ENCODE results near the gene BRSK1.

Gene BRSK1

DNA sequence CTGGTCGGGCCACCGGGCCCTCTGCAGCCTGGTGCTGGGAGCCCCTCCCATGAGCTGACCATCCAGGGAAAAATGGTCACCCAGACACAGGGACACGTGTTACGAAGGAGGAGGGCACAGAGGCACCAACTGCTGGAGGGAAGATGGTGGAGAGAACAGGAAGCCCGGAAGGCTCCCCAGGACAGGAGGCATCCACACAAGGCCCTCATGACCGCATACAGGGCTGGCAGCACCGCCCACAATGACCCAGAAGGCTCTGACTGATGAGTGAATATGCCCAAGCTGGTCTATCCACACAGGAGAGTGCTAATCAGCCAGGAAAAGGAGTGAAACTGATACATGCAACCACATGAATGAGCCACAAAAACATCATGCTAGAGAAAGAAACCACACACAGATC, 41.3 kb upstream of the BRSK1 start:
- Histone ChIP-seq H3K9me2 (replicated peaks; ENCODE audit: low read depth, low read length) (no peaks in the 10 kb centered on the region), H4K20me1 (ENCODE audit: insufficient read depth, low read length, poor library complexity, severe bottlenecking) (peaks cover 85% of the 10 kb centered on the region), H3K79me2 (ENCODE audit: insufficient read depth, low read length) (peaks cover 79% of the 10 kb centered on the region), H3K9me3 (ENCODE audit: insufficient read depth, low read depth, low read length) (no peaks in the 10 kb centered on the region), H3K27me3 (ENCODE audit: insufficient read depth, low read length, poor library complexity, severe bottlenecking) (no peaks in the 10 kb centered on the region), H3K36me3 (ENCODE audit: insufficient read depth, low read length) (peaks cover 98% of the 10 kb centered on the region; the same call in 1 of the 2 replicates), H3K4me3 (ENCODE audit: low read length, poor library complexity, severe bottlenecking) (no peak overlapping the region), H3F3A (ENCODE audit: low read depth) (no peaks in the 10 kb centered on the region), H3K9ac (ENCODE audit: low read depth, low read length, poor library complexity, severe bottlenecking) (no peak overlapping the region), H2AFZ (ENCODE audit: low read length) (no peak overlapping the region), H3K4me2 (ENCODE audit: low read depth, low read length, poor library complexity, severe bottlenecking) (no peak overlapping the region), H3K4me1 (ENCODE audit: insufficient read depth, low read length, poor library complexity, severe bottlenecking) (no peaks in the 10 kb centered on the region)
- TF ChIP-seq, protein P1, sequence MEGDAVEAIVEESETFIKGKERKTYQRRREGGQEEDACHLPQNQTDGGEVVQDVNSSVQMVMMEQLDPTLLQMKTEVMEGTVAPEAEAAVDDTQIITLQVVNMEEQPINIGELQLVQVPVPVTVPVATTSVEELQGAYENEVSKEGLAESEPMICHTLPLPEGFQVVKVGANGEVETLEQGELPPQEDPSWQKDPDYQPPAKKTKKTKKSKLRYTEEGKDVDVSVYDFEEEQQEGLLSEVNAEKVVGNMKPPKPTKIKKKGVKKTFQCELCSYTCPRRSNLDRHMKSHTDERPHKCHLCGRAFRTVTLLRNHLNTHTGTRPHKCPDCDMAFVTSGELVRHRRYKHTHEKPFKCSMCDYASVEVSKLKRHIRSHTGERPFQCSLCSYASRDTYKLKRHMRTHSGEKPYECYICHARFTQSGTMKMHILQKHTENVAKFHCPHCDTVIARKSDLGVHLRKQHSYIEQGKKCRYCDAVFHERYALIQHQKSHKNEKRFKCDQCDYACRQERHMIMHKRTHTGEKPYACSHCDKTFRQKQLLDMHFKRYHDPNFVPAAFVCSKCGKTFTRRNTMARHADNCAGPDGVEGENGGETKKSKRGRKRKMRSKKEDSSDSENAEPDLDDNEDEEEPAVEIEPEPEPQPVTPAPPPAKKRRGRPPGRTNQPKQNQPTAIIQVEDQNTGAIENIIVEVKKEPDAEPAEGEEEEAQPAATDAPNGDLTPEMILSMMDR (conservative IDR thresholded peaks at IDR 0.05; ENCODE audit: low read length) = no peak
- TF ChIP-seq EZH2phosphoT487 (IDR thresholded peaks at IDR 0.05; ENCODE audit: borderline replicate concordance) = no peak

DNA sequence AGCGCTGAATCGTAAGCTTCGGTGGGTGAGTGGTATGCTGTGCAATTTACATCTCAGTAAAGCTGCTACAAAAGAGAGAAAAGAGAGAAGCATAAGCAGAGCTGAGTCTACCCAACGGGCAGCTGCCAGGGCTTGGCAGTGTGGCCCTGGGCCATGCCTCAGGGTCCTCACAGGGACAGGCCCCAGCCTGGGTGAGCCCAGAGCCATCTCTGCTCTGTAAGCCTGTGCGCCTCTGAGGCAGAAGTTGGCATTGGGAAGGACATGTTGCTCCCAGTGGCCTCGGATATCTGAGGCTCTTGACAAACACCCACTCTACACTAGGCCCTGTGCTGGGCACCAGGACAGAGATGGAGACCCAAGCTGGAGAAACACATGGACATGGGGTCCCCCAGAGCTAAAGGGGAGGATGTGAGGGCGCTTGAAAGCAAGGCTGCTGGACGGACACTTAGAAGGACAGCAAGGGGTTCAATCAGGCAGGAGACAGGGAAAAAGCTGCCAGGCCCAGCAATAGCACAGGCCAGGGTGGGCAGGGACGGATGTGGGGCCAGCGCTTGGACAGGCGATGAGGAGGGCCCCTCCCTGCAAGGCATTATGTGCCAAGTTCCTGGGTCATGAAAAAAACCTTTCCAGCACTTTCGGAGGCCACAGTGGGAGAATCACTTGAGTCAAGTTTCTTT, 39.7 kb upstream of the BRSK1 start:
- H4K20me1 ChIP-seq (ENCODE audit: insufficient read depth, low read length, poor library complexity, severe bottlenecking) = peaks cover 89% of the 10 kb centered on the region
- peaks cover 98% of the 10 kb centered on the region; the same call in 1 of the 2 replicates for H3K36me3 ChIP-seq (ENCODE audit: insufficient read depth, low read length)
- no peaks in the 10 kb centered on the region for H3K9me3 ChIP-seq (ENCODE audit: insufficient read depth, low read depth, low read length)
- no peak overlapping the region for H3K4me3 ChIP-seq (ENCODE audit: low read length, poor library complexity, severe bottlenecking)
- no peak overlapping the region for H3K4me2 ChIP-seq (ENCODE audit: low read depth, low read length, poor library complexity, severe bottlenecking)
- H3F3A ChIP-seq (ENCODE audit: low read depth) = no peaks in the 10 kb centered on the region
- no peak overlapping the region for H3K9ac ChIP-seq (ENCODE audit: low read depth, low read length, poor library complexity, severe bottlenecking)
- H3K9me2 ChIP-seq (replicated peaks; ENCODE audit: low read depth, low read length) = no peaks in the 10 kb centered on the region
- no peaks in the 10 kb centered on the region for H3K27me3 ChIP-seq (ENCODE audit: insufficient read depth, low read length, poor library complexity, severe bottlenecking)
- H3K4me1 ChIP-seq (ENCODE audit: insufficient read depth, low read length, poor library complexity, severe bottlenecking) = peaks cover 15% of the 10 kb centered on the region
- TF ChIP-seq, protein P1 (conservative IDR thresholded peaks at IDR 0.05; ENCODE audit: low read length) = no peak
- no peak for TF ChIP-seq EZH2phosphoT487 (IDR thresholded peaks at IDR 0.05; ENCODE audit: borderline replicate concordance)
- H3K79me2 ChIP-seq (ENCODE audit: insufficient read depth, low read length) = peaks cover 95% of the 10 kb centered on the region
- no peak overlapping the region for H2AFZ ChIP-seq (ENCODE audit: low read length)

DNA sequence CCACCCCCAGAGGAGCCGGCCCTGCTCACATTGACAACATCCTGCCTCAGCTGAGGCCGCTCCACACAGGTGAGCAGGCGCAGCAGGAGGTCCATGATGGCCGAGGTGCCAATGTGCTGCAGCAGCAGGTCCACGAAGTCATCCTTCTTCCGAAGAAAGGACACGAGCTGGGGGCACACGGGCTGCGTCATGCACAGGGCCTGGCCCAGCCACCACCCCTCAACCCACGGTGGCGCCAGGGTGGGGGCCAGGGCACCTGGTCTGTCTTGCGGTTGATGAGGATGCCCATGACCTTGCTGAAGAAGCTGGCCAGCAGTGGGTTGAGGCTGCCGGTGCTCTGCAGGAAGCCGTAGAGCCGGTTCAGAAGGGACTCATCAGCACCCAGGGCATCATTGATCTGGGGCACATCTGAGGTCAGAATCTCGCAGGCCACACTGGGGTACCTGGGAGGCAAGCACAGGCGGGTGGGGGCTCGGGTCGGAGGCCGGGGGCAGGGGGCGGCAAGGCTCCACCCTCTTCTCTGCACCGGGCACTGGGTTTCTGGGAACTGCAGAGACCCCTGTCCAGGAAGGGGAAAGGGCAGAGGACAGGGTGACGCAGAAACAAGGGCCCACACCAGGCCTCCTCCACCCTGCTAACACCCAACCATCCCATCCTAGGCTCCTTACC, 38.4 kb upstream of the BRSK1 start:
- TF ChIP-seq EZH2phosphoT487 (IDR thresholded peaks at IDR 0.05; ENCODE audit: borderline replicate concordance) = no peak
- TF ChIP-seq, protein P1 (conservative IDR thresholded peaks at IDR 0.05; ENCODE audit: low read length) = no peak
- no peak overlapping the region for H3K9ac ChIP-seq (ENCODE audit: low read depth, low read length, poor library complexity, severe bottlenecking)
- no peak overlapping the region for H2AFZ ChIP-seq (ENCODE audit: low read length)
- no peaks in the 10 kb centered on the region for H3K9me2 ChIP-seq (replicated peaks; ENCODE audit: low read depth, low read length)
- H3K9me3 ChIP-seq (ENCODE audit: insufficient read depth, low read depth, low read length) = no peaks in the 10 kb centered on the region
- peaks cover 24% of the 10 kb centered on the region for H3K4me1 ChIP-seq (ENCODE audit: insufficient read depth, low read length, poor library complexity, severe bottlenecking)
- peaks cover 95% of the 10 kb centered on the region for H3K79me2 ChIP-seq (ENCODE audit: insufficient read depth, low read length)
- H3K36me3 ChIP-seq (ENCODE audit: insufficient read depth, low read length) = peaks cover 95% of the 10 kb centered on the region; the same call in 1 of the 2 replicates
- peaks cover 90% of the 10 kb centered on the region for H4K20me1 ChIP-seq (ENCODE audit: insufficient read depth, low read length, poor library complexity, severe bottlenecking)
- H3F3A ChIP-seq (ENCODE audit: low read depth) = no peaks in the 10 kb centered on the region
- H3K27me3 ChIP-seq (ENCODE audit: insufficient read depth, low read length, poor library complexity, severe bottlenecking) = no peaks in the 10 kb centered on the region
- H3K4me3 ChIP-seq (ENCODE audit: low read length, poor library complexity, severe bottlenecking) = no peak overlapping the region
- H3K4me2 ChIP-seq (ENCODE audit: low read depth, low read length, poor library complexity, severe bottlenecking) = no peak overlapping the region
